ENCODE data around the gene RNF167. TPM values are rescaled to one million over a fixed set of nuclear protein-coding genes. Genes with fewer than 3 reads are reported as not detected.

RNF167 gene
- polyA plus RNA-seq, 1 donor (not counting 4 experiments of a cell fraction or from before 2014, with no cell fraction given) = 101 TPM

DNA sequence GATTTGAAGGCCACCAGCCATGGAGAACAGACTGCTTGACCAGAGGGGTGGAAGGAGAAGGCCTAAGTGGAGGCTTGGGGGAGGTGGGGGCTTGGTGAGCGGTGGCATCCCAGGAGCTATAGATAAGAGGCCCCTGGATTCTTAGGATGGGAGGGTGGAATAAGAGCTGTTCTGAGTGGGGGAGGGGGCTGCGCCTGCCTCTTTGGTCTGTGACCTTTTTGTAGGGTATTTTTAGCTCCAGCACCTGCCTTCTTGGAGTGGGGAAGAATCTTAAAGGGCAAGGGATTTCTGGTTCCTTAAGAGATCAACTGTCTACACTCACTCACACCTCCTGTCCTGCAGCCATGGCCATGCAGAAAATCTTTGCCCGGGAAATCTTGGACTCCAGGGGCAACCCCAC is 11.4 kb downstream of the RNF167 start:
- no peak overlapping the region for H3K27ac ChIP-seq (ENCODE audit: control insufficient read depth, insufficient read depth, low read length)
- peaks cover 2% of the 10 kb centered on the region for H3K9me1 ChIP-seq (ENCODE audit: control insufficient read depth, extremely low read depth, insufficient read depth, low read length)
- FAIRE-seq (no peak), DNase-seq (ENCODE audit: low read depth, low spot score) (no peak)
- H4K20me1 ChIP-seq (ENCODE audit: control insufficient read depth, extremely low read depth, insufficient read depth, low read length) = peaks cover 5% of the 10 kb centered on the region
- H3K9ac ChIP-seq (ENCODE audit: control insufficient read depth, extremely low read depth, insufficient read depth, low read length) = no peak overlapping the region
- H3K4me2 ChIP-seq (ENCODE audit: control insufficient read depth, extremely low read depth, insufficient read depth, low read depth, low read length) = no peak overlapping the region
- no peak for TF ChIP-seq EZH2 (IDR thresholded peaks at IDR 0.05; ENCODE audit: low read length)
- TF ChIP-seq, protein P1, sequence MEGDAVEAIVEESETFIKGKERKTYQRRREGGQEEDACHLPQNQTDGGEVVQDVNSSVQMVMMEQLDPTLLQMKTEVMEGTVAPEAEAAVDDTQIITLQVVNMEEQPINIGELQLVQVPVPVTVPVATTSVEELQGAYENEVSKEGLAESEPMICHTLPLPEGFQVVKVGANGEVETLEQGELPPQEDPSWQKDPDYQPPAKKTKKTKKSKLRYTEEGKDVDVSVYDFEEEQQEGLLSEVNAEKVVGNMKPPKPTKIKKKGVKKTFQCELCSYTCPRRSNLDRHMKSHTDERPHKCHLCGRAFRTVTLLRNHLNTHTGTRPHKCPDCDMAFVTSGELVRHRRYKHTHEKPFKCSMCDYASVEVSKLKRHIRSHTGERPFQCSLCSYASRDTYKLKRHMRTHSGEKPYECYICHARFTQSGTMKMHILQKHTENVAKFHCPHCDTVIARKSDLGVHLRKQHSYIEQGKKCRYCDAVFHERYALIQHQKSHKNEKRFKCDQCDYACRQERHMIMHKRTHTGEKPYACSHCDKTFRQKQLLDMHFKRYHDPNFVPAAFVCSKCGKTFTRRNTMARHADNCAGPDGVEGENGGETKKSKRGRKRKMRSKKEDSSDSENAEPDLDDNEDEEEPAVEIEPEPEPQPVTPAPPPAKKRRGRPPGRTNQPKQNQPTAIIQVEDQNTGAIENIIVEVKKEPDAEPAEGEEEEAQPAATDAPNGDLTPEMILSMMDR (optimal IDR thresholded peaks at IDR 0.05 in 1 of 3, IDR thresholded peaks at IDR 0.05 in 1 of 3, conservative IDR thresholded peaks at IDR 0.05 in 1 of 3; ENCODE audit: extremely low read depth in 1 of 3, insufficient read depth in 2 of 3, low read length in 3 of 3) = no peak
- peaks cover 4 to 10% of the 10 kb centered on the region in 2 experiments for H3K36me3 ChIP-seq (ENCODE audit: control insufficient read depth in 2 of 2, extremely low read depth in 1 of 2, insufficient read depth in 2 of 2, low read length in 2 of 2)
- peaks cover 16% of the 10 kb centered on the region for H3K79me2 ChIP-seq (ENCODE audit: control insufficient read depth, insufficient read depth, low read length)
- H2AFZ ChIP-seq (ENCODE audit: control insufficient read depth, low read length) = no peak overlapping the region
- H3K9me3 ChIP-seq (ENCODE audit: control insufficient read depth, low read depth, low read length) = no peaks in the 10 kb centered on the region
- no peaks in the 10 kb centered on the region for H3K27me3 ChIP-seq (ENCODE audit: control insufficient read depth, extremely low read depth, insufficient read depth, low read length)
- no peak overlapping the region for H3K4me3 ChIP-seq (ENCODE audit: control insufficient read depth in 2 of 3, extremely low read depth in 1 of 3, insufficient read depth in 2 of 3, low read depth in 1 of 3, low read length in 3 of 3)
- H3K4me1 ChIP-seq (ENCODE audit: control insufficient read depth, extremely low read depth, insufficient read depth, low read length) = peaks cover 16% of the 10 kb centered on the region
- dilution Hi-C loops (cut with MboI; ENCODE audit: extremely low pct_ligation_motif_present, low sequenced_read_pairs) = no loop called here

DNA sequence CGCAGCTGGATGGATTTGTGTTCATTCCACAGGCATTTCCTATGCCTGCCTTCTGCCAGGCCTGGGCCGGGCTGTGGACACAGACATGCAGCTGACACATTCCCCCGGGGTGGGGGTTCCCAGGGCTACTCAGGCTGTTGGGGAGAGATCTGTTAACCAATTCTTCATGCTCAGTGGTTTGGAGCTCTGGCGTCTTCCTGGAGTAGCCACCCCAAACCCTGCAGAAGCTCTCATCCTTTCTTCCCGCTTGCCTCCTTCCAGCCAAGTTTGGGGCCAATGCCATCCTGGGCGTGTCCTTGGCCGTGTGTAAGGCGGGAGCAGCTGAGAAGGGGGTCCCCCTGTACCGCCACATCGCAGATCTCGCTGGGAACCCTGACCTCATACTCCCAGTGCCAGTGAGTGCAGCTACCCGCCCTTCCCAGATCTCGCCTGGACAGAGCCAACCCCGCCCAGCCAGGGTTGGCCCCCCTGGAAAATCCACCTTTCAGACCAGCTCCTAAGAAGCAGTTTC is 13.4 kb downstream of the RNF167 start:
- no peak overlapping the region for H3K9ac ChIP-seq (ENCODE audit: control insufficient read depth, extremely low read depth, insufficient read depth, low read length)
- dilution Hi-C loops (cut with MboI; ENCODE audit: extremely low pct_ligation_motif_present, low sequenced_read_pairs) = no loop called here

More for the DNA sequence above, 13.4 kb downstream of the RNF167 start:
- Histone ChIP-seq H3K4me1 (ENCODE audit: control insufficient read depth, extremely low read depth, insufficient read depth, low read length) (peaks cover 16% of the 10 kb centered on the region), H3K4me2 (ENCODE audit: control insufficient read depth, extremely low read depth, insufficient read depth, low read depth, low read length) (peak overlapping the region; percentile 27), H3K79me2 (ENCODE audit: control insufficient read depth, insufficient read depth, low read length) (no peaks in the 10 kb centered on the region), H4K20me1 (ENCODE audit: control insufficient read depth, extremely low read depth, insufficient read depth, low read length) (no peaks in the 10 kb centered on the region), H3K27me3 (ENCODE audit: control insufficient read depth, extremely low read depth, insufficient read depth, low read length) (no peaks in the 10 kb centered on the region), H3K9me3 (ENCODE audit: control insufficient read depth, low read depth, low read length) (no peaks in the 10 kb centered on the region), H3K27ac (ENCODE audit: control insufficient read depth, insufficient read depth, low read length) (no peak overlapping the region), H3K9me1 (ENCODE audit: control insufficient read depth, extremely low read depth, insufficient read depth, low read length) (peaks cover 2% of the 10 kb centered on the region), H2AFZ (ENCODE audit: control insufficient read depth, low read length) (peak overlapping the region; percentile 41), H3K36me3 (ENCODE audit: control insufficient read depth in 2 of 2, extremely low read depth in 1 of 2, insufficient read depth in 2 of 2, low read length in 2 of 2) (no peaks in the 10 kb centered on the region), H3K4me3 (ENCODE audit: control insufficient read depth in 2 of 3, extremely low read depth in 1 of 3, insufficient read depth in 2 of 3, low read depth in 1 of 3, low read length in 3 of 3) (no peak overlapping the region)
- no peak for TF ChIP-seq EZH2 (IDR thresholded peaks at IDR 0.05; ENCODE audit: low read length)
- TF ChIP-seq, protein P1 (optimal IDR thresholded peaks at IDR 0.05 in 1 of 3, IDR thresholded peaks at IDR 0.05 in 1 of 3, conservative IDR thresholded peaks at IDR 0.05 in 1 of 3; ENCODE audit: extremely low read depth in 1 of 3, insufficient read depth in 2 of 3, low read length in 3 of 3) = no peak
- FAIRE-seq (no peak), DNase-seq (ENCODE audit: low read depth, low spot score) (no peak)

All from keratinocyte (primary cell).